HG03097 (cell line): ENCODE data around the gene CKM.
"Not testable (repeated sequence)": the region's sequence is repeated elsewhere in the genome, so short reads cannot be mapped to it uniquely, and the experiment has no call there.

Source experiments
- ATAC-seq: cut with Tn5 transposase; IDR thresholded peaks from one replicate; pipeline ENCODE4 v1.9.1; 2021; ENCODE audit not compliant: unreplicated experiment, low FRiP score

The CKM gene

GRCh38 chr19:45294291-45295029, 28.2 kb downstream of the CKM start:
- ATAC-seq, result no peak

- no peak for ATAC-seq
These were observed 29.0 kb downstream of the CKM start for GRCh38 chr19:45293682-45294081.

DNA sequence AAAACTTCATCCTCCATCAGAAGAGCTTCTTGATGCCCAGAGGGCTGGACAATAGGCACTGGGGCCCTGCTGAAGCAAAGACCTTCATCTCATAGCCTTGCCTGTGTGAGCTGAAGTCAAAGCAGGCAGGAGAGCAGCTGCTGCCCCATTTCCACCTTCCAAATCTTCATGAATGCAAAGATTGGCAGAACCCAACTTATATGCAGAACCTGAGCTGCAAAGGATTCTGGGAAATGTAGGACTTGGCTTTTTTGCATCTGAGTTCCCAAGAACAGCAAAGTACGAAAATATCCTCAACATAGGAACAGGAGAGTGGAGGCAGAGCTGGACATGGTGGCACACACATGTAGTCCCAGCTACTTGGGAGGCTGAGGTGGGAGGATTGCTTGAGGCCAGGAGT, 30.8 kb downstream of the CKM start:
- no peak for ATAC-seq

DNA sequence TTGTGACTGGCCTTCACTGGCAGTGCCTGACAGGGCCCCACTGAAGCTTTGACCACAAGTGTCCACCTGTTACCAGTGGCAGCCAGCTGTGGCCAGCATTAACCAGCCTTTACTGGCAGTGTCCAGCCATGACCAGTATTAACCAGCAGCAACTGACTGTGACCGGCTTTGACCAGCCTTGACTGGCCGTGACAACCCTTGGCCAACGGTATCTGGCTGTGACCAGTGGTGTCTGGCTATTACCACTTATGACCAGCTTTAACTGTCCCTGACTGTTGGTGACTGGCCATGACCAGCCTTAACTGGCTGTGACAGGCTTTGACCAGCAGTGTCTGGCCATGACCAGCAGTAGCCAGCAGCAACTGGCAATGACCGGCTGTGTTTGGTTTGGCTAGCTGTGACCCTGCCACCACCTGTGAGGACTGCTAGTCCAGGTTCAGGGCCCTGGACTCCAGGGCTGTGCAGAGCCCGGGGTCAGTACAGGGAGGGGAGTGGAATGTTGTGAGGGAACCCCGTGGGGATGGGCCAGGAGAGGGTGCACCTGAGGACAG, 32.2 kb downstream of the CKM start:
- ATAC-seq, result no peak

GRCh38 chr19:45283443-45284033, 39.1 kb downstream of the CKM start:
- no peak for ATAC-seq

DNA sequence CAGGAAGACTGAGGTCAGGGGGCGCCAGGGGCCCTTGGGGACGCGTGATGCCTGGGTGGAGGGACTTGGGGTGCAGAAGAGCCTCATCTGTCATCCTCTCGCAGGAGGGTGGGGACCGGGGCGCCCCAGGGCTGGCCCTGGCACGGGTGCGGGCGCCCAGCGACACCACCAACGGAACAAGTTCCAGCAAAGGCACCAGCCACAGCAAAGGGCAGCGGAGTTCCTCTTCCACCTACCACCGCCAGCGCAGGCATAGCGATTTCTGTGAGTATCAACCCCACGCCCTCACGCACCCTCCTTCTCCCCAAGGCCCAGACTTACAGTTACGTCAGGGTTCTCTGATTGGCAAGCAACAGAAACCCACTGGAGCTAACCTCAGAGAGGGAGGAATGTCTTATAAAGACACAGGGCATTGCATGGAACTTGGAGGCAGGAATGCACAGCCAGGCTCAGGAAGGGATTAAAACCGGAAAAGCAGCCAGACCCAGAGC, 42.2 kb downstream of the CKM start:
- no peak for ATAC-seq

DNA sequence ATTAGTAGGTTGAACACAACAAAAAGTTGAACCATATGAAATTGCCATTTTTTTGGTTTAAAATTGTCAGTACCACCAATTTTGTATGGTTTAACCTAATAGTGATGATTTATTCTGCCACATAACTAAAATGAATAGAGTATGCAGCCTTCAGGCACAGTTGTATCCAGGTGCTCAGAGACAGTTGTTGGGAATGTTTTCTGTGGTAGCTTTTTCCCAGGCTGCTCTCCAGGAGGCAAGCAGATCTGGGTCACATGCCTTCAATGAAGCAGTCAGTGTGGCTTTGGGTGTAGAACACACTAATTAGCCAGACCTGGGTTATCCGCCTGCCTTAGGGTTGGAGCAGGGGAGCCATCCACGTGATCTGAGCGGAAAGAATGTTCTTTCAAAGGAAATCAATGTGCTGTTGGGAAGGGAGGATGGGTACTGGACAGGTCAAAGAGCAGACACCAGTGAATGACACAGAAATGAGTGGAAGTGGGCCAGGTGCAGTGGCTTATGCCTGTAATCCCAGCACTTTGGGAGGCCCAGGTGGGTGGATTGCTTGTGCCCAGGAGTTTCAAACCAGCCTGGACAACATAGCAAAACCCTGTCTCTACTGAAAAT, 43.0 kb downstream of the CKM start:
- no peak for ATAC-seq

DNA sequence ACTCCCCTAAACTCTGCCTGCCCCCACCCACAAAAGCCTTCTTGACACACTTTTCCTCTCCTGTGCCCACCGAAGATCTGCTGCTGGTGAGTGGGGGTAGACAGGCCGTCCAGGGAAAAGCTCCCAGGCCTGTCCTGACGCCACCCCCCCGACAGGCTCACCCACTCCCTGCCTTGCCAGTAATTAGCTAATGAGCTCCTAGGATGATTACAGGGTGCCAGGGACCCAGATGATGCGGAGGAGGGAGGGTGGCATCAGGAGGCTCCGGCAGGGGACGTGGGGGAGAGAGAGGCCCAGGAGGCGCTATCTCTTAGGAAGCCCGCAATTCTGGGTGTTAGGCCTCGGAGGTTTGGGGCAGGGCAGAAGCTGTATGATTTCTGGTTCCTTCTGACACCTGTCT, 44.6 kb downstream of the CKM start:
- no peak for ATAC-seq

DNA sequence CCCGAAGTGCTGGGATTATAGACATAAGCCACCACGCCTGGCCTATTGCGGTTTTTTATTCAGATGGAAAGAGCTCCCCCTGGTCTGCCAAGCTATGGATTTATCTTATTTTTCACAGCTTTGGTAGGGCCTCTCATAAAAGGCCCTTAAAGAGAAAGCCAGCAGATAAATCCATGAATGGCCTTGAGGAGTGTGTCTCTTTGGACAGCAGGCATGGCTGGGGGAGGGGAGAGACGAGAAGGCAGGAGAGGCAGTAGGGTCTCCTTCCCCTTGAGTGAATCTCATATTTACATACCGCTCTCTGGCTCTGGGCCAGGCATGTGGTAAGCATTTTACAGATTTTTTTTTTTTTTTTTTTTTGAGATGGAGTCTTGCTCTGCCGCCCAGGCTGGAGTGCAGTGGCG, 46.4 kb downstream of the CKM start:
- ATAC-seq, result no peak

- no peak for ATAC-seq
These were observed 47.2 kb downstream of the CKM start for GRCh38 chr19:45275370-45275971.

DNA sequence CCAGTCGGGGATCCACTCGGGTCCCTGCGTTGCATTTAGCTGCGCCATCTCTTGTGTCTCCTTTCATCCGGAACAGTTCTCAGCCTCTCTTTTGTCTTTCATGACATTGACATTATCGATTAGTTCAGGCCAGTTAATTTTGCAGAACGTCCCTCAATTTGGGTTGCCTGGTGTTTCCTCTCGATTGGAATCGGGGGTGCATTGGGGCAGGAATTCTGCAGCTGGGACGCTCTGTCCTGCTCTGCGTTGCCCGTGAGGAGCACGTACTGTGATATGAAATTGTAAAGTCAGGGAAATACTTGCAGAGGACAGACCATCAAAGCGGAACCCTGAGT, 49.2 kb downstream of the CKM start:
- no peak for ATAC-seq

DNA sequence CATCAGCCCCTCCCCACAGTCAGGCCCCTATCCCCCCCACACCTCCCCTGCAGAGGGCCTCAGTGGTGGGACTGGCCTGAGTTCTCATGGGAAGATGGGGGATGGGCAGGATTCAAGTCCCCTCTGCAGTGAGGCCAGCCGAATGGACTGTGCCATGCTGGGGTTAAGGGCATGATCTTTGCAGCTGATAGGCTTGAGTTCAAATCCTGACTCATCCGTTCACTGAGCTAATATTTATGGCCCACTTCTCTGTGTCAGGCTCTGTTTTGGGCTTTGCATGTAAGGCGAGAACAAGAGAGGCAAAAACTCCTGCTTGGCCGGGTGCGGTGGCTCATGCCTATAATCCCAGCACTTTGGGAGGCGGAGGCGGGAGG, 51.0 kb downstream of the CKM start:
- ATAC-seq, result no peak

DNA sequence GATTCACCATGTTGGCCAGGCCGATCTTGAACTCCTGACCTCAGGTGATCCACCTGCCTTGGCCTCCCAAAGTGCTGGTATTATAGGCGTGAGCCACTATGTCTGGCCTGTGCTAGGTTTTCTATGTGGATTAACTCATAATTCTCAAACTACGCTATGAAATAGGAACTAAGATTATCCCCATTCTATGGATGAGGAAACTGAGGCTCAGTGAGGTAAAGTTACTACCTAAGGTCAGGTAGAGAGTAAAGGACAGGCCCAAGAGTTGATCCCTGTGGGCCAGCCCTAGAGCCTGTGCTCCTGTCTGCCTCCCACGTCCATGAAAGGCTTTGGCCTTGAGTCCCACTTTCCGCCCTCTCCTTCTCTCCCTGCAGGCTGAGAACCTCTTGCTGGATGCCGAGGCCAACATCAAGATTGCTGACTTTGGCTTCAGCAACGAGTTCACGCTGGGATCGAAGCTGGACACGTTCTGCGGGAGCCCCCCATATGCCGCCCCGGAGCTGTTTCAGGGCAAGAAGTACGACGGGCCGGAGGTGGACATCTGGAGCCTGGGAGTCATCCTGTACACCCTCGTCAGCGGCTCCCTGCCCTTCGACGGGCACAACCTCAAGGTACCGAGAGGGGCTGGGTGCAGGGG, 51.5 kb downstream of the CKM start:
- no peak for ATAC-seq

DNA sequence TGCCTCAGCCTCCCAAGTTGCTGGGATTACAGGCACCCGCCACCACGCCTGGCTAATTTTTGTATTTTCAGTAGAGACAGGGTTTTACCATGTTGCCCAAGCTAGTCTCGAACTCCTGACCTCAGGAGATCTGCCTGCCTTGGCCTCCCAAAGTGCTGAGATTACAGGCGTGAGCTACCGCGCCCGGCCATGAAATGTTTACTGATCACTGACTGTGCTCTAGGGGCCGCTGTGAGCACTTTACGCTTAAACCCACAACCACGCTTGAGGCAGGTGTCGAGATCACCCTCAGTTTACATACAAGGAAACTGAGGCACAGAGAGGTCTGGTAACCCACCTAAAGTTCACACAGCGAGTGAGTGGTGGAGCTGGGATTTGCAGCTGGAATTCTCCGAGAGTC, 52.7 kb downstream of the CKM start:
- not testable (repeated sequence) for ATAC-seq

DNA sequence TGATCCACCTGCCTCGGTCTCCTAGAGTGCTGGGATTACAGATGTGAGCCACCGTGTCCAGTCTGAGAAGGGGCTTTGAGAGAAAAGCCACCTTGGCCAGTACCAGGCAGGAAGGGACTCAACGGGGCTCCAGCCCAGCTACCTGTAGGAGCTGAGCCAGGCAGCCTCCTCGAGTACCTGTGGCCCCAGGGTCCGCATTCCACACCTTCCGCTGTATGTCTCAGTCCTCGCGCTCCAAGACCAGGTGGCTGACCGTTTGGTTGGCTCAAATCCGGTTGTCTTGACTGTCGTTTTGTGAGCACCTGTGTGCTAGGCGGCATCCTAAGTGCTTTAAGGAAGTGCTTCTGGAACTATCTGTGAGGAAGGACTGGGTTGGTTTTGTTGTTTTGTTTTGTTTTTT, 55.4 kb downstream of the CKM start:
- no peak for ATAC-seq

GRCh38 chr19:45265375-45265774, 57.3 kb downstream of the CKM start:
- no peak for ATAC-seq

DNA sequence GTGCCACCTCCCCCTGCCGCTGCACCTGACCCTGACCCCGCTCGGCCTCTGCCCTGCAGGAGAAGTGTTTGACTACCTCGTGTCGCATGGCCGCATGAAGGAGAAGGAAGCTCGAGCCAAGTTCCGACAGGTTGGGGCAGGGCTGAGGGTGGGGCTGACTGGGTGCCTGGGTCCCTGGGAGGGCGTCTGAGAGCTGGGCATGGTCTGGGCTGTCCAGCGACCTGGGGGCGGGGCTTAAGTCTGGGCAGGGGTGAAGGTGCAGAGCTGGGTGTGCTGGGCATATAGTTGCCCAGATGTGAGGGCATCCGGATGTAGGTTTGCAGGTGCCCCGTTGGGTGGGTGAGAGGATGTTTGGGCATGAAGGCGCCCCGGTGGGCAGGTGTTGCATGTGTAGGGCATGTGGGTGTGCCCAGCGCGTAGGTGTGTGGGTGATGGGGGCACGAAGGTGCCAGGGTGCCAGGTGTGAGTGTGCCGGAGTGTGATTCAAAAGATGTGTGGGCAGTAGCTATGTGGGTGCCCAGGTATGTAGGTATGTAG, 57.8 kb downstream of the CKM start:
- no peak for ATAC-seq

GRCh38 chr19:45263013-45263412, 59.7 kb downstream of the CKM start:
- ATAC-seq, result no peak

DNA sequence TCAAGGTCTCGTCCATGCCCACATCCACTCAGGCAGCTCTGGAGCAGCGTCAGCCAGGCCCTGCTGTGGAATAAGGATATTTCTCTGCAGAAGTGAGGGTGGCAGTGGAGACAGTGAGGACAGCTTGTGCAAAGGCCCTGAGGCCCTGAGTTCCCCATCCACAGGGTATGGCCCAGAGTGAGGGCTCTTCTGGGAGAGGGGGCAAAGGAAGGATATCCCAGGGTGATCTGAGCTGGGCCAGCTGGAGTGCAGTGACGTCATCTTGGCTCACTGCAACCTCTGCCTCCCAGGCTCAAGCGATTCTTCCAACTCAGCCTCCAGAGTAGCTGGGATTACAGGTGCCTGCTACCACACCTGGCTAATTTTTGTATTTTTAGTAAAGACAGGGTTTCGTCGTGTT, 60.1 kb downstream of the CKM start:
- no peak for ATAC-seq

DNA sequence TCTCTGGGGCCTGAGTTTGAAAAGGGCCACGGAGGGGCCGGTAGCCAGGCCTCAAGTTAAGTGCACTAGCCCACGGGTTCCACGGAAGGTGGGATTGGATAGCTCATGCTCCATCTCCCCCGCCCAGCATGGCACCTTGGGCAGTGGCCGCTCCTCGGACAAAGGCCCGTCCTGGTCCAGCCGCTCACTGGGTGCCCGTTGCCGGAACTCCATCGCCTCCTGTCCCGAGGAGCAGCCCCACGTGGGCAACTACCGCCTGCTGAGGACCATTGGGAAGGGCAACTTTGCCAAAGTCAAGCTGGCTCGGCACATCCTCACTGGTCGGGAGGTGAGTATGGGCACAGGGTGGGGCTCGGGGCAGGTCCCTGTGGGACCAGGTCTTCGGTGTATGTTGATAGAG, 63.8 kb downstream of the CKM start:
- no peak for ATAC-seq

DNA sequence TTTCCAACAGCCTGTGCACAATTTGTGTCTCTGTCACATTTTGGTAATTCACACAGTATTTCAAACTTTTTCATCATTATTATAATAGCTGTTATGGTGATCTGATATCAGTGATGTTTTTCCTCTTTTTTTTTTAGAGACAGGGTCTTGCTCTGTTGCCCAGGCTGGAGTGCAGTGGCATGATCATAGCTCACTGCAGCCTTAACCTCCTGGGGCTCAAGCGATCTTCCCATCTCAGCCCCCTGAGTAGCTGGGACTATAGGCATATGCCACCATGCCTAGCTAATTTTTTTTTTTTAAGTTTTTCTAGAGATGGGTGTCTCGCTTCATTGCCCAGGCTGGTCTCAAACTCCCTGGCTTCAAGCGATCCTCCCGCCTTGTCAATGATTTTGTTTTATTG, 65.8 kb downstream of the CKM start:
- ATAC-seq, result no peak
